Ishikawa (cell line): Measurements from ENCODE around the gene CSTB.

ENCODE experiments used
- CEBPB ChIP-seq: IDR thresholded peaks from 2 replicates; pipeline ENCODE4 v1.6.1; 2012
- CREB1 ChIP-seq: IDR thresholded peaks from 2 replicates; pipeline ENCODE4 v1.6.1; 2012; ENCODE audit warnings: low read depth
- EGR1 ChIP-seq: IDR thresholded peaks from 2 replicates; pipeline ENCODE4 v1.6.1; 2012
- EP300 ChIP-seq: IDR thresholded peaks from 2 replicates; pipeline ENCODE4 v1.6.1; 2012; ENCODE audit warnings: borderline replicate concordance
- FOXM1 ChIP-seq: IDR thresholded peaks from 2 replicates; pipeline ENCODE4 v1.6.1; 2012; ENCODE audit warnings: low read depth, borderline replicate concordance
- MAX ChIP-seq: IDR thresholded peaks from 2 replicates; pipeline ENCODE4 v1.6.1; 2012
- NFIC ChIP-seq: IDR thresholded peaks from 2 replicates; pipeline ENCODE4 v1.6.1; 2012
- RAD21 ChIP-seq: IDR thresholded peaks from 2 replicates; pipeline ENCODE4 v1.6.1; 2012; ENCODE audit warnings: low read depth
- TAF1 ChIP-seq: IDR thresholded peaks from 2 replicates; pipeline ENCODE4 v1.6.1; 2012; ENCODE audit warnings: low read depth, mild to moderate bottlenecking
- TEAD4 ChIP-seq: IDR thresholded peaks from 2 replicates; pipeline ENCODE4 v1.6.1; 2012
- USF1 ChIP-seq: IDR thresholded peaks from 2 replicates; pipeline ENCODE4 v1.6.1; 2012
- YY1 ChIP-seq: IDR thresholded peaks from 2 replicates; pipeline ENCODE4 v1.6.1; 2012; ENCODE audit warnings: low read depth
- ZBTB7A ChIP-seq: IDR thresholded peaks from 2 replicates; pipeline ENCODE4 v1.6.1; 2012; ENCODE audit warnings: low read depth
- TF ChIP-seq, protein P1 (sequence below): IDR thresholded peaks from 2 replicates; pipeline ENCODE4 v1.6.1; 2012; ENCODE audit warnings: low read depth, mild to moderate bottlenecking

The CSTB gene

DNA sequence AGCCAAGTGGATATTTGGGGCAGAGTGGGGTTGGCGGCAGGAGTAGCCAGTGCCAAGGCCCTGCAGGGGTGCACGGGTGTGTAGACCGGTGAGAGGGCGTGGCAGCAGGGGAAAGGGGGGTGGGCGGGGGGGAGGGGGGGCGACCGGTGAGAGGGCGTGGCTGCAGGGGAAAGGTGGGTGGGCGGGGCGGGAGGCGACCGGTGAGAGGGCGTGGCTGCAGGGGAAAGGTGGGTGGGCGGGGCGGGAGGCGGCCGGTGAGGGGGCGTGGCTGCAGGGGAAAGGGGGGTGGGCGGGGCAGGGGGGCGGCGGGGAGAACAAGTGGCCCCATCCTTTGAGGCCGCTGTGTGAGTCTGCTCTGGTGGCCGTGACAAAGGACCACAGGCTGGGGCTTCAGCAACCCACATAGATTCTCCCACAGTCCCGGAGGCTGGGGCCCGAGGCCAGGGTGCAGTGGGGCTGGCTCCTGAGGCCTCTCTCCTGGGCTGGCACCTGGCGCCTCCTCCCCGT lies 39.1 kb upstream of the CSTB start:
- TF ChIP-seq NFIC (peak; percentile 35), TAF1 (no peak)

DNA sequence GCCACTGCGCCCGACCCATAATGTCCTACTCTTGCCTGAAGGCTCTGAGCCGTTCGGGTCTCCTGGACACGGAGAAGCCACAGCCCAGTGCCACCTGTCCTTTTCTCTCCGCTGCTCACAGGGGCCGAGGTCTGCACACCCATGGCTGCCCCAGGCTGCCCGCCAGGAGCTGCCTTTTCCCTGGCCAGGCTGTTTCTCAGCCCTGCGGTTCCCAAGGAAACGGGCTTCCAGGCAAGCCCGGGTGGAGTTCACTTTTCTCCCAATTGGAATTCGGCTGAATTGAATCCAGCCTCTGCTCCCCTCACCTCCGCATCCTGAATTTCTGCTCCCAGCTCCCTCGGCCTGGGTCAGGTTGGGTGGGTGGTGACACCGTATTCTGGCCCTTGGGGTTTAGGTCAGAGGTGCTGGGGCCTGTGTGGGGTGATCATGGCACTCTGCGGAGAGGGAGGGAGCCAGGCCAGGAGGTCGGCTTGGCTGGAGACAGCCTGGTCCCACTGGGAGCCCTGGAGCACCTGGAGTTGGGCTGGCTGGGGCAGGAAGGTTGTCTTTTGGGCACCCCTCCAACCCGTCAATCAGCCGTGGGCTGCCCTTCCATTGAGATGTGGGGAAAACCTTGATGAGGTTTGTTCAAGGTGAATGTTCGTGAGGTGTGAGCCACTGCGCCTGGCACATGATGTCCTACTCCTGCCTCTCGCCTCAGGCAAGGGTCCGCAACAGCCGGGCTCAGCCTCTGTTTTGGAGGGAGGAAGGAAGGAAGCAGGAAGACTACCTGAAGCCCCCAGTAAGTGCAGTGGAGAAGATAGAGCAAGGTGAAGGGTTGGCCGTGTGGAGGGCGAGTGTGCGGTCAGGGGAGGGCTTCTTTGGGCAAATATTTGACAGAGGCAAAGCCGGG lies 38.4 kb upstream of the CSTB start:
- TF ChIP-seq CEBPB (no peak), EP300 (peak; percentile 20; the same call in 1 of the 2 replicates), CREB1 (no peak), YY1 (no peak), MAX (0 out of 2 replicates have a peak, but pooled peaks have one; percentile 21), FOXM1 (no peak)

DNA sequence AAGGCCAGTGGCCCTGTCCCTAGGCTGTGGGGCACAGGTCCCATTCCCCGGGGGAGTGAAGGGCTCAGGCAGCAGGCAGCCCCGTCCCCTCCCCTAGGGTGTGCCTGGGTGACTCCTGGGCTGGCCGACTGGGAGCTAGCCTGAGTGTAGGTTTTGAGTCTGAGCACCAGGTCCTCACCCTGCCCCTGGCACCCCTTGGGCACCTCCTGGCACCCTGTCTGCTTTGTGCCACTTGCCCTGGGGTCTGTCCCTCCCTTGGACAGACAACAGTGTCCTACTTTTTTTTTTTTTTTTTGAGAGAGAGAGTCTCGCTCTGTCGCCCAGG lies 37.5 kb upstream of the CSTB start:
- TF ChIP-seq EP300 (no peak), USF1 (no peak)

GRCh38 chr21:43812957-43813655 lies 37.0 kb upstream of the CSTB start:
- TF ChIP-seq ZBTB7A (0 out of 2 replicates have a peak, but pooled peaks have one; percentile 68), RAD21 (no peak), EGR1 (peak; percentile 24; the same call in 1 of the 2 replicates)

- TF ChIP-seq USF1 (peak; percentile 61), ZBTB7A (peak; percentile 29; the same call in 1 of the 2 replicates), CREB1 (no peak)
Observed at GRCh38 chr21:43812139-43812821, 36.2 kb upstream of the CSTB start.

DNA sequence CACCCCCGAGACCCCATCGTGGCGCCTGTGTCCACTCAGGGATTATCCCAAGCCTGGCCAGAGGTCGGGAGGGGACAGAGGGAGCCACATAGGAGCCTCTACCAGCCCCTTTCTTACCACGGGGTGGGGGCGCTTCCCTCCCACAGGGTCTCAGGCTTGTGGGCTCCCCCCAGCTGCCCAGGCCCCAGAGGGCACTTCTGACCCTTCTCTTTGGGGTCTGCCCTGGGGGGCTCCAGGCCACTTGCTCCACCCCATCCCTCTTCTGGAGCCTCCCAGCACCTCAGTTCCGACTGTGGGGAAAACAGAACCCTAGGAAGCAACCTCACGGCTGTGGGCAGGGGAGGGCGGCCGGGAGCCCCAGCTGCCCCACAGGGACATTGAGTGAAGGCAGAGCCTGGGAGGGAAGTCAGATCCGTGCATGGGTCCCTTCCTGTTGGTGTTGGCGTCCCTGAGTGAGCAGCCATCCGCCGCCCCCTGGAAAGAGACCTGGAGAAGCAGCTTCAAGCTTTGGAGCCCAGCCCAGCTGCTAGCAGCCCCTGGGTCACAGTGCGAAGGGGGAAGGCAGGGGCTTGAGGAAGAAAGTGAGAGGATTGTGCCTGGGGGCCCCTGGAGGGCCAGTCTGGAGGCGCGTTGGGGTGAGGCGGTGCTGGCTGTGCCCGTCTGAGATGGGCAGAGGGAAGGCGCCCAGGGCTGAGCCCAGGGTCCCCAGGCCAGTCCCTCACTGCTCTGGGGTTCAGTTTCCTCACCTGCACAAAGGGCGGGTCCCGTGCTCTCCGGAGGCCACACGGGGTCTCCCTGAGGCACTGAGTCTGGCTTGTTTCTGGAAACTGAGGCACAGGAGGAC lies 35.4 kb upstream of the CSTB start:
- TF ChIP-seq EGR1 (no peak), TEAD4 (no peak), TAF1 (no peak), YY1 (no peak), USF1 (no peak), ZBTB7A (0 out of 2 replicates have a peak, but pooled peaks have one; percentile 30)

- TF ChIP-seq, protein P1, sequence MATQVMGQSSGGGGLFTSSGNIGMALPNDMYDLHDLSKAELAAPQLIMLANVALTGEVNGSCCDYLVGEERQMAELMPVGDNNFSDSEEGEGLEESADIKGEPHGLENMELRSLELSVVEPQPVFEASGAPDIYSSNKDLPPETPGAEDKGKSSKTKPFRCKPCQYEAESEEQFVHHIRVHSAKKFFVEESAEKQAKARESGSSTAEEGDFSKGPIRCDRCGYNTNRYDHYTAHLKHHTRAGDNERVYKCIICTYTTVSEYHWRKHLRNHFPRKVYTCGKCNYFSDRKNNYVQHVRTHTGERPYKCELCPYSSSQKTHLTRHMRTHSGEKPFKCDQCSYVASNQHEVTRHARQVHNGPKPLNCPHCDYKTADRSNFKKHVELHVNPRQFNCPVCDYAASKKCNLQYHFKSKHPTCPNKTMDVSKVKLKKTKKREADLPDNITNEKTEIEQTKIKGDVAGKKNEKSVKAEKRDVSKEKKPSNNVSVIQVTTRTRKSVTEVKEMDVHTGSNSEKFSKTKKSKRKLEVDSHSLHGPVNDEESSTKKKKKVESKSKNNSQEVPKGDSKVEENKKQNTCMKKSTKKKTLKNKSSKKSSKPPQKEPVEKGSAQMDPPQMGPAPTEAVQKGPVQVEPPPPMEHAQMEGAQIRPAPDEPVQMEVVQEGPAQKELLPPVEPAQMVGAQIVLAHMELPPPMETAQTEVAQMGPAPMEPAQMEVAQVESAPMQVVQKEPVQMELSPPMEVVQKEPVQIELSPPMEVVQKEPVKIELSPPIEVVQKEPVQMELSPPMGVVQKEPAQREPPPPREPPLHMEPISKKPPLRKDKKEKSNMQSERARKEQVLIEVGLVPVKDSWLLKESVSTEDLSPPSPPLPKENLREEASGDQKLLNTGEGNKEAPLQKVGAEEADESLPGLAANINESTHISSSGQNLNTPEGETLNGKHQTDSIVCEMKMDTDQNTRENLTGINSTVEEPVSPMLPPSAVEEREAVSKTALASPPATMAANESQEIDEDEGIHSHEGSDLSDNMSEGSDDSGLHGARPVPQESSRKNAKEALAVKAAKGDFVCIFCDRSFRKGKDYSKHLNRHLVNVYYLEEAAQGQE: no peak
- no peak for TF ChIP-seq TEAD4
- peak; percentile 96 for TF ChIP-seq RAD21
- TF ChIP-seq CREB1: no peak
Observed at GRCh38 chr21:43810505-43811261, 34.6 kb upstream of the CSTB start.
